ENCODE measurements around the gene IFT43. TPM values are rescaled to one million over a fixed set of nuclear protein-coding genes. Genes with fewer than 3 reads are reported as not detected.

The IFT43 gene
- total RNA-seq, 1 experiment from 2014 or later, result 18.6 TPM

GRCh38 chr14:76123426-76124225 is 138.1 kb downstream of the IFT43 start:
- Mint-ChIP-seq H3K4me1 (peaks cover 8 to 16% of the 10 kb centered on the region in 2 experiments), H3K27me3 (ENCODE audit: low read depth) (peaks cover 10% of the 10 kb centered on the region), H3K9me3 (no peaks in the 10 kb centered on the region), H3K4me3 (no peak overlapping the region), H3K27ac (no peak overlapping the region; a peak in 2 of 7 replicates), H3K36me3 (ENCODE audit: insufficient read depth in 1 of 3, low read depth in 3 of 3) (no peaks in the 10 kb centered on the region; a peak in 1 of 7 replicates)
- Histone ChIP-seq H3T11ph (ENCODE audit: low read length) (no peak overlapping the region), H2BK20ac (ENCODE audit: low read depth, low read length, poor library complexity, severe bottlenecking) (no peak overlapping the region), H2BK15ac (ENCODE audit: low read depth, low read length) (no peak overlapping the region), H2BK120ac (ENCODE audit: low read depth, low read length, poor library complexity, severe bottlenecking) (no peak overlapping the region), H3K18ac (ENCODE audit: insufficient read length, low read depth, low read length) (peak overlapping the region; percentile 40), H2BK5ac (ENCODE audit: insufficient read length, low read length) (no peak overlapping the region), H3K27ac (ENCODE audit: insufficient read length, low read depth, low read length) (no peak overlapping the region), H3K23me2 (ENCODE audit: insufficient read length, low read depth, low read length, poor library complexity, severe bottlenecking) (no peaks in the 10 kb centered on the region), H3K4me1 (ENCODE audit: insufficient read depth, low read length) (peaks cover 5% of the 10 kb centered on the region), H3K4ac (ENCODE audit: low read depth, low read length) (no peak overlapping the region), H2AFZ (ENCODE audit: low read length) (no peak overlapping the region), H2AK5ac (ENCODE audit: insufficient read length, low read length) (no peak overlapping the region), H3K23ac (ENCODE audit: insufficient read length, low read depth, low read length) (no peak overlapping the region), H3K9me3 (ENCODE audit: control insufficient read depth, low read depth, low read length) (no peaks in the 10 kb centered on the region), H2BK12ac (ENCODE audit: insufficient read length, low read depth, low read length) (no peak overlapping the region), H4K8ac (replicated peaks; ENCODE audit: insufficient read length, low read depth, low read length) (no peak overlapping the region), H3K79me2 (ENCODE audit: insufficient read depth, low read length) (no peaks in the 10 kb centered on the region), H3K14ac (ENCODE audit: insufficient read depth, low read length) (no peak overlapping the region), H4K91ac (ENCODE audit: insufficient read length, low read depth, low read length) (no peak overlapping the region), H3K4me2 (ENCODE audit: insufficient read depth, insufficient read length, low read length) (no peak overlapping the region), H3K56ac (ENCODE audit: insufficient read length, low read depth, low read length) (no peak overlapping the region), H4K5ac (ENCODE audit: insufficient read length, low read depth, low read length) (no peak overlapping the region), H3K79me1 (ENCODE audit: insufficient read depth, low read depth, low read length, poor library complexity, severe bottlenecking) (no peaks in the 10 kb centered on the region), H4K20me1 (ENCODE audit: control insufficient read depth, insufficient read depth, insufficient read length) (no peaks in the 10 kb centered on the region), H3K27me3 (ENCODE audit: insufficient read depth, low read length) (no peaks in the 10 kb centered on the region), H3K9ac (ENCODE audit: extremely low read depth, insufficient read length, low read length) (no peak overlapping the region)
- TF ChIP-seq CTCF (conservative IDR thresholded peaks at IDR 0.05), result no peak
- WGBS (ENCODE audit: extremely low coverage, insufficient read length, low lambda C conversion rate), result no CpG with 5 or more reads among the region's 10 CpGs
- no peak for DNase-seq
